HFFc6 (cell line): ENCODE data around the gene HERC4. TPM values are rescaled to one million over a fixed set of nuclear protein-coding genes. Genes with fewer than 3 reads are reported as not detected.
A peak's percentile ranks its signal among the peaks of the same experiment; 100 is the strongest.

Experiments used
- DNase-seq: peaks from one replicate; pipeline ENCODE4 v3.0.0-alpha.2; 2018
- H3K27ac Mint-ChIP-seq: 2 replicates; pipeline ENCODE4 v1.8.0; 2020; ENCODE audit warnings: mild to moderate bottlenecking, mixed read lengths
- H3K27me3 Mint-ChIP-seq: 2 replicates; pipeline ENCODE4 v1.8.0; 2021; ENCODE audit warnings: mild to moderate bottlenecking, moderate library complexity, mixed read lengths; ENCODE audit not compliant: insufficient read depth
- H3K36me3 Mint-ChIP-seq: 2 replicates; pipeline ENCODE4 v1.8.0; 2021; ENCODE audit warnings: low read depth, mixed read lengths
- H3K4me1 Mint-ChIP-seq: 2 replicates; pipeline ENCODE4 v1.8.0; 2020; ENCODE audit warnings: low read depth, mixed read lengths
- H3K4me3 Mint-ChIP-seq: 2 replicates; pipeline ENCODE4 v1.8.0; 2020; ENCODE audit warnings: mild to moderate bottlenecking, moderate library complexity, mixed read lengths
- H3K9me3 Mint-ChIP-seq: 2 replicates; pipeline ENCODE4 v1.8.0; 2020; ENCODE audit warnings: mild to moderate bottlenecking, mixed read lengths
- long read RNA-seq: library from polyadenylated mRNA; unstranded; transcript quantifications from one replicate; pipeline ENCODE4 v2.0.0, GENCODE V29; 2019
- total RNA-seq, 6 experiments: library from RNA; stranded (reverse); fragmentation: NEBNext Ultra II Directional; extraction: Animal tissue kit (Norgen Biotek cat#: 25700); gene quantifications; 2 replicates in 1 of 6; 3 replicates in 5 of 6; pipeline ENCODE4 v1.2.3, GENCODE V29; 2021
- TF ChIP-seq, protein P1 (sequence below): fragments of 200-600 bp; sonication (generic); IDR thresholded peaks from 2 replicates; pipeline ENCODE4 v1.5.0; 2021; ENCODE audit warnings: antibody characterized with exemption, mild to moderate bottlenecking

The HERC4 gene
- 100 to 1,000 TPM; 220 to 297 (median 279) TPM for total RNA-seq
- long read RNA-seq, full-length matches to known transcripts = 92 of 245 reads
- long read RNA-seq, partial matches to known transcripts = 76 of 245 reads
- long read RNA-seq, other reads (novel, unspliced or antisense) = 77 of 245 reads

DNA sequence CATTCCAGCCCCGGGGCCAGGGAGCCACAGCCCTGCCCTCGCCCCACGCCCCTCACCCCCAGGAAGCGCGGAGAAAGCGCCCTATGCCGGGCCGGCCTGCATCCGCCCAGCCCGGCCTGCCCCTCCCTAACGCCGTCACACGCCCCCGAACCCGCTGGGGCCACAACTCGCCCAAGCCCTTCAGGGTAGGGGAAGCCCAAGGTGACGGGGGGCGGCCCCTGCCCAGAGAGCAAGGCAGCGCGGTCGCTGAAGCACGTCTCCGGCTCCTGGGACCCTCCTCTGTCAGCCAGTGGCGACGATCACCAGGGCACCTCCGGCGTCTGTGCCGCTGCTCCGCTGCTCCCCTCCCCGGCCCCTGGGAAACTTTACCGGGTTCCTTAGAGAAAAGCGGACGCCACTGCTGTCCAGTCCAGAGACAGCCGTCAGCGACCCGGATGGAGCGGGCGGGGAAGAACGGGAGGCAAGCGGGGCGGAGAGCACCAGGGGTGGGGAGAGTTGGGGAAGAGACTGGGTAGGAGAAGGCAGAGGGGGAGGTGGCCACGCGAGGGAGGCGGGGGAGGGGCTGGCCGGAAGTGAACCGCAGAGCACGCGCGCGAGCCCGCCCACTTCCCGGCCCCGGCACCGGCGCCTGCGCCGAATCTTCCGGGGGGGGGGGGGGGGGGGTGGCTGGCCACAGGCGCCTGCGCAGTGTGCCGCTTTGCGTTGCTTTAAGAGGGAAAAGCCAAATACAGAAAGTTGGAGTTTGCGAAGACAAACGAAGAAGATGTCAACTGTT lies at the start of gene HERC4:
HERC4 (minus strand) TSS at position 509 of the 775 bp plus-strand sequence. CDS start 2,175 bp downstream, outside the sequence.
- peak; percentile 93 for DNase-seq
- no peaks in the 10 kb centered on the region for H3K9me3 Mint-ChIP-seq
- peaks cover 28% of the 10 kb centered on the region for H3K4me1 Mint-ChIP-seq
- H3K27ac Mint-ChIP-seq = peak within 1 kb of the TSS; percentile 98
- TF ChIP-seq, protein P1, sequence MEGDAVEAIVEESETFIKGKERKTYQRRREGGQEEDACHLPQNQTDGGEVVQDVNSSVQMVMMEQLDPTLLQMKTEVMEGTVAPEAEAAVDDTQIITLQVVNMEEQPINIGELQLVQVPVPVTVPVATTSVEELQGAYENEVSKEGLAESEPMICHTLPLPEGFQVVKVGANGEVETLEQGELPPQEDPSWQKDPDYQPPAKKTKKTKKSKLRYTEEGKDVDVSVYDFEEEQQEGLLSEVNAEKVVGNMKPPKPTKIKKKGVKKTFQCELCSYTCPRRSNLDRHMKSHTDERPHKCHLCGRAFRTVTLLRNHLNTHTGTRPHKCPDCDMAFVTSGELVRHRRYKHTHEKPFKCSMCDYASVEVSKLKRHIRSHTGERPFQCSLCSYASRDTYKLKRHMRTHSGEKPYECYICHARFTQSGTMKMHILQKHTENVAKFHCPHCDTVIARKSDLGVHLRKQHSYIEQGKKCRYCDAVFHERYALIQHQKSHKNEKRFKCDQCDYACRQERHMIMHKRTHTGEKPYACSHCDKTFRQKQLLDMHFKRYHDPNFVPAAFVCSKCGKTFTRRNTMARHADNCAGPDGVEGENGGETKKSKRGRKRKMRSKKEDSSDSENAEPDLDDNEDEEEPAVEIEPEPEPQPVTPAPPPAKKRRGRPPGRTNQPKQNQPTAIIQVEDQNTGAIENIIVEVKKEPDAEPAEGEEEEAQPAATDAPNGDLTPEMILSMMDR = no peak
- H3K4me3 Mint-ChIP-seq = peak within 1 kb of the TSS; percentile 99
- peaks cover 11% of the 10 kb centered on the region; the same call in 1 of the 2 replicates for H3K27me3 Mint-ChIP-seq
- peaks cover 43% of the 10 kb centered on the region for H3K36me3 Mint-ChIP-seq

- TF ChIP-seq, protein P1 = no peak
- Mint-ChIP-seq H3K27me3 (no peaks in the 10 kb centered on the region; the same call in none of the 2 replicates), H3K36me3 (peaks cover 70% of the 10 kb centered on the region), H3K4me1 (peaks cover 53% of the 10 kb centered on the region), H3K4me3 (no peak overlapping the region), H3K27ac (peak overlapping the region; percentile 45; the same call in 1 of the 2 replicates), H3K9me3 (no peaks in the 10 kb centered on the region)
- DNase-seq = no peak
Observed at GRCh38 chr10:68124718-68125117, 49.6 kb upstream of the HERC4 start.

DNA sequence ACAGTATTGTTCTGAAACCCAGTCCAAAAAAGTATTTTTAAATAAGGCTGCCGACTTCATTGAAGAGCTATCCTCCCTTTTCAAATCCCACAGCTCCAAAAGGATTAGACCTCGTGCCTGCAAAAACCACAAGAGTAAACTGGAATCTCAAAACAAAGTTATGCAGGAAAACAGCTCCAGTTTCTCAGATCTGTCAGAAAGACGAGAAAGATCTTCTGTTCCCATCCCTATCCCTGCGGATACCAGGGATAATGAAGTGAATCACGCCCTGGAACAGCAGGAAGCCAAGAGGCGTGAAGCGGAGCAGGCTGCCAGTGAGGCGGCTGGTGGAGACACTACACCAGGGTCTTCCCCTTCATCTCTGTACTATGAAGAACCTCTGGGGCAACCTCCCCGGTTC lies 46.8 kb upstream of the HERC4 start:
- DNase-seq = no peak
- peaks cover 62% of the 10 kb centered on the region for H3K36me3 Mint-ChIP-seq

GRCh38 chr10:68121020-68121743 lies 46.1 kb upstream of the HERC4 start:
- peaks cover 55% of the 10 kb centered on the region for H3K36me3 Mint-ChIP-seq
- H3K27me3 Mint-ChIP-seq = no peaks in the 10 kb centered on the region; the same call in none of the 2 replicates
- TF ChIP-seq, protein P1 = no peak
- DNase-seq = no peak
- H3K27ac Mint-ChIP-seq = no peak overlapping the region
- H3K4me3 Mint-ChIP-seq = no peak overlapping the region
- H3K4me1 Mint-ChIP-seq = peaks cover 34% of the 10 kb centered on the region
- H3K9me3 Mint-ChIP-seq = no peaks in the 10 kb centered on the region

More for the DNA sequence above, 46.8 kb upstream of the HERC4 start:
- Mint-ChIP-seq H3K27ac (no peak overlapping the region), H3K4me1 (peaks cover 39% of the 10 kb centered on the region), H3K27me3 (no peaks in the 10 kb centered on the region; the same call in none of the 2 replicates), H3K9me3 (no peaks in the 10 kb centered on the region), H3K4me3 (no peak overlapping the region)
- TF ChIP-seq, protein P1 = no peak

DNA sequence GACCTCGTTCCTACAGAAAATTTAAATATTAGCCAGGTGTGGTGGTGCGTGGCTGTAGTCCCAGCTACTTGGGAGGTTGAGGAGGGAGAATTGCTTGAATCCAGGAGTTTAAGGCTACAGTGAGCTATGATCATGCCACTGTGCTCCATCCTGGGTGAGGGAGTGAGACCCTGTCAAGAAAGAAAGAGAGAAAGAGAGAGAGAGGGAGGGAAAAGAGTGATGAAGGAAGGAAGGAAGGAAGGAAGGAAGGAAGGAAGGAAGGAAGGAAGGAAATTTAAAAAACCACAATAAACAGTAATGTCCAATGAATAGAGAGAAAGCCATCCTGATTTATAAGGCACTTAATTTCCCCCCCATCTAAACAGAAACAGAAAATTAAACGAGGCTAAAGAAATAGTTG lies 43.6 kb upstream of the HERC4 start:
- no peak for DNase-seq
- Mint-ChIP-seq H3K4me3 (no peak overlapping the region), H3K27ac (no peak overlapping the region), H3K27me3 (no peaks in the 10 kb centered on the region; the same call in none of the 2 replicates), H3K36me3 (peaks cover 56% of the 10 kb centered on the region), H3K4me1 (peaks cover 22% of the 10 kb centered on the region), H3K9me3 (no peaks in the 10 kb centered on the region)
- TF ChIP-seq, protein P1 = no peak
